ENCODE data around the gene PRRX2. TPM values are rescaled to one million over a fixed set of nuclear protein-coding genes. Genes with fewer than 3 reads are reported as not detected.

PRRX2 gene
- total and polyA plus RNA-seq, 9 of the 15 experiments (the other 6 are each of a cell fraction or from before 2014, with no cell fraction given), result 0.21 TPM; not detected in 8

- TF ChIP-seq ZHX1 (conservative IDR thresholded peaks at IDR 0.05; ENCODE audit: low read length) (peak; percentile 10; the same call in 1 of the 2 replicates), ZNF785 (CRISPR knock-in tag; IDR thresholded peaks at IDR 0.05) (no peak), ZNF764 (CRISPR knock-in tag; IDR thresholded peaks at IDR 0.05; ENCODE audit: low read depth) (peak; percentile 63; the same call in 1 of the 2 replicates), ZNF639 (CRISPR knock-in tag; conservative IDR thresholded peaks at IDR 0.05 in 1 of 2, IDR thresholded peaks at IDR 0.05 in 1 of 2) (no peak), SETDB1 (IDR thresholded peaks at IDR 0.05; ENCODE audit: low read length) (no peak), KLF13 (tag; IDR thresholded peaks at IDR 0.05; ENCODE audit: borderline replicate concordance, low read depth) (no peak), EZH2 (IDR thresholded peaks at IDR 0.05; ENCODE audit: borderline replicate concordance, low read depth, low read length) (no peak), THRA (IDR thresholded peaks at IDR 0.05) (no peak), FOXM1 (IDR thresholded peaks at IDR 0.05; ENCODE audit: low read depth) (no peak; the same call in none of the 2 replicates), FOXM1 (CRISPR knock-in tag; IDR thresholded peaks at IDR 0.05; ENCODE audit: low read depth) (0 out of 2 replicates have a peak, but pooled peaks have one; percentile 63), LARP7 (IDR thresholded peaks at IDR 0.05) (no peak; the same call in 1 of the 2 replicates), CBX1 (IDR thresholded peaks at IDR 0.05; ENCODE audit: low read depth) (peak; percentile 90), JUN (IDR thresholded peaks at IDR 0.05; ENCODE audit: borderline replicate concordance, low read depth, low read length) (no peak), JUN (CRISPR knock-in tag; IDR thresholded peaks at IDR 0.05; ENCODE audit: borderline replicate concordance) (peak; percentile 61; the same call in 1 of the 2 replicates)
- TF ChIP-seq, protein P1, sequence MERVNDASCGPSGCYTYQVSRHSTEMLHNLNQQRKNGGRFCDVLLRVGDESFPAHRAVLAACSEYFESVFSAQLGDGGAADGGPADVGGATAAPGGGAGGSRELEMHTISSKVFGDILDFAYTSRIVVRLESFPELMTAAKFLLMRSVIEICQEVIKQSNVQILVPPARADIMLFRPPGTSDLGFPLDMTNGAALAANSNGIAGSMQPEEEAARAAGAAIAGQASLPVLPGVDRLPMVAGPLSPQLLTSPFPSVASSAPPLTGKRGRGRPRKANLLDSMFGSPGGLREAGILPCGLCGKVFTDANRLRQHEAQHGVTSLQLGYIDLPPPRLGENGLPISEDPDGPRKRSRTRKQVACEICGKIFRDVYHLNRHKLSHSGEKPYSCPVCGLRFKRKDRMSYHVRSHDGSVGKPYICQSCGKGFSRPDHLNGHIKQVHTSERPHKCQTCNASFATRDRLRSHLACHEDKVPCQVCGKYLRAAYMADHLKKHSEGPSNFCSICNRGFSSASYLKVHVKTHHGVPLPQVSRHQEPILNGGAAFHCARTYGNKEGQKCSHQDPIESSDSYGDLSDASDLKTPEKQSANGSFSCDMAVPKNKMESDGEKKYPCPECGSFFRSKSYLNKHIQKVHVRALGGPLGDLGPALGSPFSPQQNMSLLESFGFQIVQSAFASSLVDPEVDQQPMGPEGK (CRISPR knock-in tag; IDR thresholded peaks at IDR 0.05; ENCODE audit: borderline replicate concordance), result no peak
- TF ChIP-seq, protein P2, sequence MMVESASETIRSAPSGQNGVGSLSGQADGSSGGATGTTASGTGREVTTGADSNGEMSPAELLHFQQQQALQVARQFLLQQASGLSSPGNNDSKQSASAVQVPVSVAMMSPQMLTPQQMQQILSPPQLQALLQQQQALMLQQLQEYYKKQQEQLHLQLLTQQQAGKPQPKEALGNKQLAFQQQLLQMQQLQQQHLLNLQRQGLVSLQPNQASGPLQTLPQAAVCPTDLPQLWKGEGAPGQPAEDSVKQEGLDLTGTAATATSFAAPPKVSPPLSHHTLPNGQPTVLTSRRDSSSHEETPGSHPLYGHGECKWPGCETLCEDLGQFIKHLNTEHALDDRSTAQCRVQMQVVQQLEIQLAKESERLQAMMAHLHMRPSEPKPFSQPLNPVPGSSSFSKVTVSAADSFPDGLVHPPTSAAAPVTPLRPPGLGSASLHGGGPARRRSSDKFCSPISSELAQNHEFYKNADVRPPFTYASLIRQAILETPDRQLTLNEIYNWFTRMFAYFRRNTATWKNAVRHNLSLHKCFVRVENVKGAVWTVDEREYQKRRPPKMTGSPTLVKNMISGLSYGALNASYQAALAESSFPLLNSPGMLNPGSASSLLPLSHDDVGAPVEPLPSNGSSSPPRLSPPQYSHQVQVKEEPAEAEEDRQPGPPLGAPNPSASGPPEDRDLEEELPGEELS (CRISPR knock-in tag; IDR thresholded peaks at IDR 0.05; ENCODE audit: borderline replicate concordance), result no peak
These were observed 72.2 kb downstream of the PRRX2 start (continued) for GRCh38 chr9:129737479-129738274.

Data from K562 (cell line).